Tibial artery (tissue), 4 donors: ENCODE results near the gene CRACR2A.

Experiments
- DNase-seq, 2 donors: peaks; one replicate each; pipeline ENCODE4 v3.0.0-alpha.2; 2019
- H3K27ac ChIP-seq, 2 donors: fragments of 200-600 bp; sonication (generic) in 1 of 2; 1 replicate in 1 of 2; 2 replicates in 1 of 2; pipeline ENCODE4 v1.5.1; 2018 to 2019; ENCODE audit warnings: mild to moderate bottlenecking in 1 of 2
- H3K27me3 ChIP-seq, 2 donors: fragments of 200-600 bp; sonication (generic) in 1 of 2; one replicate each; pipeline versions ENCODE4 v1.5.1 to v1.6.0; 2016 to 2019
- H3K36me3 ChIP-seq, 3 donors: fragments of 200-600 bp; sonication (generic) in 2 of 3; one replicate each; pipeline ENCODE4 v1.5.1; 2016 to 2019; ENCODE audit warnings: mild to moderate bottlenecking in 2 of 3
- H3K4me1 ChIP-seq, 4 donors: fragments of 200-600 bp; sonication (generic) in 2 of 4; 1 replicate in 3 of 4; 2 replicates in 1 of 4; pipeline ENCODE4 v1.5.1; 2016 to 2019
- H3K4me3 ChIP-seq, 2 donors: fragments of 200-600 bp; sonication (generic) in 1 of 2; 1 replicate in 1 of 2; 2 replicates in 1 of 2; pipeline ENCODE4 v1.5.1; 2018 to 2019; ENCODE audit warnings: mild to moderate bottlenecking in 2 of 2
- H3K9me3 ChIP-seq, 3 donors: fragments of 200-600 bp; sonication (generic) in 1 of 3; one replicate each; pipeline ENCODE4 v1.5.1; 2016 to 2019
- intact Hi-C: fragments of 100-400 bp; cut with DNase I; formaldehyde crosslinking; loops from one replicate; pipeline ENCODE4 v1.15.0; 2023; ENCODE audit warnings: low total_unique reads
- TF ChIP-seq, protein P1 (sequence below), 2 experiments: fragments of 200-600 bp in 1 of 2; fragments of 450-650 bp in 1 of 2; IDR thresholded peaks; one replicate each; pipeline ENCODE4 v1.5.1; 2017 to 2019; ENCODE audit warnings: antibody characterized with exemption in 2 of 2, mild to moderate bottlenecking in 1 of 2, moderate library complexity in 1 of 2

The CRACR2A gene

DNA sequence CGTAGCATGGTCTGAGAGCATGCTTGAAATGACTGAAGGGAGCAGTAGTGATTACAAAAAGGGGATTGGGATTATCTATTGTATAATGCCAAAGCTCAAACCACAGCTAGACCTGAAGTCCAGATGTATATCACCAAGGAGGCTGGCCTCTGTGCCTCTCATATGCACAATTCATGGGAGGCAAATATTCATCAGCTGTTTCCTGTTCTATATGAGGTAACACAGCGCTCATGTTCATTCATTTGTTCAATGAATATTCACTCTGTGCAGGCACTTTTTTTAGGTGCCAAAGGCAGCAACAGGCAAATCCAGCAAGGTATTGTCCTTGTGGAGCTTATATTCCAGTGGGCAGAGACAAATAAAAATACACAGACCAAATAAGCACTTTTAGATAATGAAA is 39.0 kb downstream of the CRACR2A start:
- Histone ChIP-seq H3K4me3 (no peak overlapping the region), H3K27ac (no peak overlapping the region), H3K27me3 (no peaks in the 10 kb centered on the region), H3K9me3 (no peaks in the 10 kb centered on the region), H3K4me1 (no peaks in the 10 kb centered on the region), H3K36me3 (no peaks in the 10 kb centered on the region)
- TF ChIP-seq, protein P1, sequence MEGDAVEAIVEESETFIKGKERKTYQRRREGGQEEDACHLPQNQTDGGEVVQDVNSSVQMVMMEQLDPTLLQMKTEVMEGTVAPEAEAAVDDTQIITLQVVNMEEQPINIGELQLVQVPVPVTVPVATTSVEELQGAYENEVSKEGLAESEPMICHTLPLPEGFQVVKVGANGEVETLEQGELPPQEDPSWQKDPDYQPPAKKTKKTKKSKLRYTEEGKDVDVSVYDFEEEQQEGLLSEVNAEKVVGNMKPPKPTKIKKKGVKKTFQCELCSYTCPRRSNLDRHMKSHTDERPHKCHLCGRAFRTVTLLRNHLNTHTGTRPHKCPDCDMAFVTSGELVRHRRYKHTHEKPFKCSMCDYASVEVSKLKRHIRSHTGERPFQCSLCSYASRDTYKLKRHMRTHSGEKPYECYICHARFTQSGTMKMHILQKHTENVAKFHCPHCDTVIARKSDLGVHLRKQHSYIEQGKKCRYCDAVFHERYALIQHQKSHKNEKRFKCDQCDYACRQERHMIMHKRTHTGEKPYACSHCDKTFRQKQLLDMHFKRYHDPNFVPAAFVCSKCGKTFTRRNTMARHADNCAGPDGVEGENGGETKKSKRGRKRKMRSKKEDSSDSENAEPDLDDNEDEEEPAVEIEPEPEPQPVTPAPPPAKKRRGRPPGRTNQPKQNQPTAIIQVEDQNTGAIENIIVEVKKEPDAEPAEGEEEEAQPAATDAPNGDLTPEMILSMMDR (IDR thresholded peaks at IDR 0.05), result no peak
- DNase-seq, result no peak
- intact Hi-C loops, result no loop called here

DNA sequence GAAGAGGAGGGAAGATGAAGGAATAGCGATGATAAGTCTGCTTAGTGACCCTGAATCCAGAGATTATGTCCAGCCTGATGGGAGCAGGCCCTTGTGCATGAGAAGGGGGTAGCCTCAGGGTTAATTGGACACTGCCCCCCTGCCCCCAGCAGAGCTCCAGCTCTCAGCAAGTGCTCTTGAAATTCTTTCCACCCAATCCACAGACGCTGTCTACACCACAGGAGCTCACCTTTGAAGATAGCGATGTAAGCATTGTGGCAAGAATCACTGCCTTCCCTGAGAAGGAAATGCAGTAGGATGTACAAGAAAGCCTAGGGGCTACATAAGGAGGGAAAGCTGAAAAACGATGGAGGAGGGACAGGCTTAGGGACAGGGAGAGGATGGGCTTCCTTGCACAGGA is 39.4 kb downstream of the CRACR2A start:
- no peak overlapping the region for H3K4me3 ChIP-seq
- DNase-seq, result no peak
- TF ChIP-seq, protein P1 (IDR thresholded peaks at IDR 0.05), result no peak
- H3K27ac ChIP-seq, result no peak overlapping the region
- no peaks in the 10 kb centered on the region for H3K36me3 ChIP-seq
- H3K27me3 ChIP-seq, result no peaks in the 10 kb centered on the region
- intact Hi-C loops, result no loop called here
- H3K4me1 ChIP-seq, result no peaks in the 10 kb centered on the region
- H3K9me3 ChIP-seq, result no peaks in the 10 kb centered on the region

DNA sequence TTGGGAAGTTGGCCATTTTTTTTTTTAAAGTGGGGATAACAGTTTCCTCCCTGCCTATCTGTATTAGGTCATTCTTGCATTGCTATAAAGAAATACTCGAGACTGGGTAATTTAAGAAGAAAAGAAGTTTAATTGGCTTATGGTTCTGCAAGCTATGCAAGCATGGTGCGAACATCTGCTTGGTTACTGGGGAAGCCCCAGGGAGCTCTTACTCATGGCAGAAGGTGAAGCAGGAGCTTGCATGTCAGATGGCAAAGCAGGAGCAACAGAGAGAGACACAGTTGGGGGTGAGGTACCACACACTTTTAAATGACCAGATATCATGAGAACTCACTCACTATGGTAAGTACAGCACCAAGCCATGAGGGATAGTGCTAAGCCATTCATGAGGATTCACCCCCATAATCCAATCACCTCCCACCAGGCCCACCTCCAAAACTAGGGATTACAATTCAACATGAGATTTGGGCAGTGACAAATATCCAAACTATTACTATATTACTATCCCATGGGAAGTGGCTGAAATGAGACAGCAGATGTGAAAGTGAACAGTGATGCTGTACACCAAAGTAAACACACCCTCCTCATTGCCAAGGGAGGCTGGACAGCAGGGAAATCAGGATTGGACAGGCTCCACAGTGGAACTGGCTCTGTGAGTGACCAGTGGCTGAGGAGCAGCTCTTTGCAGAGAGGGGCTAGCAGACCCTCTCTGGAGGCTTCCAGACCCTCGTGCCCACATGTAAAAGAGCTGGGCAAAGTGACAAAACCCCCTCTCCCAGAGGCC is 40.5 kb downstream of the CRACR2A start:
- Histone ChIP-seq H3K4me3 (no peak overlapping the region), H3K27ac (no peak overlapping the region), H3K9me3 (no peaks in the 10 kb centered on the region), H3K4me1 (no peaks in the 10 kb centered on the region), H3K27me3 (no peaks in the 10 kb centered on the region), H3K36me3 (no peaks in the 10 kb centered on the region)
- TF ChIP-seq, protein P1 (IDR thresholded peaks at IDR 0.05), result no peak
- intact Hi-C loops, result no loop called here
- DNase-seq, result no peak

DNA sequence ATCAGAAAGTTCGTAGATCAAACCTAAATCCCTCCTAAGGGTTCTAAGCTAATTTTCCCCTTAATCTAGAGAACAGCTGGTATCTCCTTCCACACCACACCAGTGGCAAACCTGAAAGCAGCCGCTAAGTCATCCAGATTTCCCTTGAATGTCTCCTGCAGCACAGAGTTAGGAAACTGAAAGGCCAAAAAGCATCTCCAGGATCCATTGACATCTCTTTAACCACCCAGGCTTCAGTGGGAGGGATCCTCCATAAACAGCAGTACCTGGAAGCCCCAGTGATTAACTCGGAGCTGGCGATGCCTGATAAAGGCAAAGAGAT is 47.6 kb downstream of the CRACR2A start:
- Histone ChIP-seq H3K9me3 (no peaks in the 10 kb centered on the region), H3K4me3 (no peak overlapping the region), H3K4me1 (peaks cover 0 to 9% (median 0%) of the 10 kb centered on the region in 4 donors), H3K27ac (no peak overlapping the region), H3K27me3 (no peaks in the 10 kb centered on the region), H3K36me3 (no peaks in the 10 kb centered on the region)
- intact Hi-C loops, result no loop called here
- TF ChIP-seq, protein P1 (IDR thresholded peaks at IDR 0.05), result no peak
- DNase-seq, result no peak

DNA sequence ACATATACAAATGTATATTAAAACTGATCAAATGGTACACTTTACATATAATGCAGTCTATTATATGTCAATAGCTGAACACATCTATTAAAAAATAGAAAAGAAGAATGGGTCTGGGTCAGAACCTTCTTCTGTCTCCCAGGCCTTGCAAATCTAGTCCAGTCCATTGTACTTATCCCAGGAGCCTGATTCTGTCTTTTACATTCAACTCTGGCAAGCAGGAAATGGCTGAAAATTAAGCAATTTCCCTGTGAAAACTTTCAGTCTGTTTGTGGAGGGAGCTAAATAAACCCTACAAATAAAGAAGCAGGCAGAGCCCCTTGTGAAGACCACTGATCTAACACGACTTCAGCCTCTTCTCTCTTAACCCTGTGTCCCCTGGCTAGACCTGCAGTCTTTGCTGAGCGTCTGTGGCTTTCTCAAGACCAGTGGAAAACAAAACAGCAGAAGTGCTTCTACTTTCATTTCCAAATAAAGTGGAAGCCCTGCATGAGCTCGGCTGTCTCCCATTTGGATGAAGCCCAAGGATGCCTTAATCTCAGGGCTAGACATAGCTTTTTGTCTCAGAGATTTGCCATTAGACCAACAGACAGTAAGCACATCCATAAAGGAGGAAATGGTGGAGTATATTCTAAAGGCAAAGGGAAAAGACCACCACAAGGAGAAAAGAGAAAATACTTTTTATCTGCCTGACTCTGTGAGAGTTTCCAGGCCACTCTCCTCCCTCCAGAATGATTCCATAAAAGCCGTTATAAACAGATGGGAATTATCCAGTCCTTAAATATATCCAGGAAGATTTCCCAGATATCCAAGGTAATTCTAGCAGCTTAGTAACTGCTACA is 48.2 kb downstream of the CRACR2A start:
- peaks cover 0 to 9% (median 0%) of the 10 kb centered on the region in 4 donors for H3K4me1 ChIP-seq
- TF ChIP-seq, protein P1 (IDR thresholded peaks at IDR 0.05), result no peak
- H3K9me3 ChIP-seq, result no peaks in the 10 kb centered on the region
- H3K27ac ChIP-seq, result no peak overlapping the region
- intact Hi-C loops, result no loop called here
- DNase-seq, result no peak
- no peaks in the 10 kb centered on the region for H3K36me3 ChIP-seq
- no peaks in the 10 kb centered on the region for H3K27me3 ChIP-seq
- no peak overlapping the region for H3K4me3 ChIP-seq
